Gastrocnemius medialis (tissue), 4 donors: ENCODE data around the gene NCOA7. TPM values are rescaled to one million over a fixed set of nuclear protein-coding genes. Genes with fewer than 3 reads are reported as not detected.

Experiments
- ATAC-seq, 2 donors: fragments of 150-250 bp; one replicate each; pipeline ENCODE4 v1.9.1; 2016
- DNase-seq, 2 donors: peaks; one replicate each; pipeline ENCODE4 v3.0.0-alpha.2; 2019
- H3K27ac ChIP-seq, 4 donors: fragments of 200-600 bp; sonication (generic); 1 replicate in 1 of 4; 2 replicates in 3 of 4; pipeline ENCODE4 v1.5.1; 2016 to 2018; ENCODE audit warnings: mild to moderate bottlenecking in 2 of 4, moderate library complexity in 1 of 4
- H3K27me3 ChIP-seq, 3 donors: fragments of 200-600 bp; sonication (generic) in 2 of 3; 1 replicate in 1 of 3; 2 replicates in 2 of 3; pipeline versions ENCODE4 v1.5.1 to v1.6.0; 2016 to 2019; ENCODE audit warnings: mild to moderate bottlenecking in 1 of 3, moderate library complexity in 1 of 3
- H3K36me3 ChIP-seq, 2 donors: fragments of 200-600 bp; sonication (generic) in 1 of 2; one replicate each; pipeline ENCODE4 v1.5.1; 2017 to 2018
- H3K4me1 ChIP-seq, 2 donors: fragments of 200-600 bp; sonication (generic) in 1 of 2; one replicate each; pipeline ENCODE4 v1.5.1; 2016 to 2017; ENCODE audit warnings: mild to moderate bottlenecking in 2 of 2
- H3K4me3 ChIP-seq, 4 donors: fragments of 200-600 bp; sonication (generic) in 3 of 4; 1 replicate in 1 of 4; 2 replicates in 3 of 4; pipeline ENCODE4 v1.5.1; 2016 to 2019; ENCODE audit warnings: mild to moderate bottlenecking in 2 of 4
- H3K9me3 ChIP-seq, 3 donors: fragments of 200-600 bp; sonication (generic) in 2 of 3; 1 replicate in 1 of 3; 2 replicates in 2 of 3; pipeline ENCODE4 v1.5.1; 2016 to 2019
- POLR2A ChIP-seq, 2 donors: fragments of 450-650 bp; IDR thresholded peaks; one replicate each; pipeline ENCODE4 v1.6.1; 2017; ENCODE audit warnings: antibody characterized with exemption in 2 of 2, mild to moderate bottlenecking in 2 of 2, moderate library complexity in 2 of 2
- in situ Hi-C, 4 donors: fragments of 200-750 bp; cut with MboI; loops; one replicate each; pipeline versions ENCODE4 v1.15.0 to v1.8.0; 2017; ENCODE audit warnings: low sequenced_read_pairs in 4 of 4
- intact Hi-C: fragments of 100-400 bp; cut with DNase I; formaldehyde crosslinking; loops from one replicate; pipeline ENCODE4 v1.15.1; 2023; ENCODE audit warnings: low total_unique reads
- total RNA-seq, 4 donors: library from RNA; depleted of rRNA; stranded (reverse); fragments of >200 nt; gene quantifications; one replicate each; pipeline versions ENCODE4 v1.1.0 to v1.2.3, GENCODE V29; 2016
- TF ChIP-seq, protein P1 (sequence below), 5 experiments: fragments of 450-650 bp in 3 of 5; fragments of 200-600 bp in 2 of 5; sonication (generic) in 2 of 5; IDR thresholded peaks in 4 of 5; conservative IDR thresholded peaks in 1 of 5; 1 replicate in 4 of 5; 2 replicates in 1 of 5; pipeline ENCODE4 v1.5.1; 2016 to 2019; ENCODE audit warnings: antibody characterized with exemption in 5 of 5, mild to moderate bottlenecking in 3 of 5, moderate library complexity in 3 of 5

NCOA7 gene
- total RNA-seq, 4 donors from 2014 or later: 7.0 to 9.5 (median 9.2) TPM

DNA sequence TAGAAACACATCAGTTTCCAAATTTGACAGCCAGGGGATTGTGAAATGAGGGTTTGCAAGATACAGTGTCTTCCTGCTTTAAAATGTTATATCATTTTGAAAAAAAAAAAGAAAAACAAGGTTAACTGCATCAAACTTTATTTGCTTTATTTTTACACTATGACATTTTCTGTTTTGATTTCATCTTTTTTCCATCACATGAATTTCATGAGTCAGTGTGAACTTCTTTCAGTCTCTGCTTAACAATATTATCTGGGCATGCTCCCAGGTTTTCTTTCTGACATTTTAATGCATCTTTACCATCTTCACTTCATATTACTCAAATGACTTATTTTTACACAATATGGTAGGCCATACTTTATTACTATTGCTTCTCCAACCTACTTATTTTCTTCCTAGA lies 1.9 kb downstream of the NCOA7 start:
- ATAC-seq (no peak), DNase-seq (no peak)
- no peaks in the 10 kb centered on the region for H3K9me3 ChIP-seq
- TF ChIP-seq, protein P1, sequence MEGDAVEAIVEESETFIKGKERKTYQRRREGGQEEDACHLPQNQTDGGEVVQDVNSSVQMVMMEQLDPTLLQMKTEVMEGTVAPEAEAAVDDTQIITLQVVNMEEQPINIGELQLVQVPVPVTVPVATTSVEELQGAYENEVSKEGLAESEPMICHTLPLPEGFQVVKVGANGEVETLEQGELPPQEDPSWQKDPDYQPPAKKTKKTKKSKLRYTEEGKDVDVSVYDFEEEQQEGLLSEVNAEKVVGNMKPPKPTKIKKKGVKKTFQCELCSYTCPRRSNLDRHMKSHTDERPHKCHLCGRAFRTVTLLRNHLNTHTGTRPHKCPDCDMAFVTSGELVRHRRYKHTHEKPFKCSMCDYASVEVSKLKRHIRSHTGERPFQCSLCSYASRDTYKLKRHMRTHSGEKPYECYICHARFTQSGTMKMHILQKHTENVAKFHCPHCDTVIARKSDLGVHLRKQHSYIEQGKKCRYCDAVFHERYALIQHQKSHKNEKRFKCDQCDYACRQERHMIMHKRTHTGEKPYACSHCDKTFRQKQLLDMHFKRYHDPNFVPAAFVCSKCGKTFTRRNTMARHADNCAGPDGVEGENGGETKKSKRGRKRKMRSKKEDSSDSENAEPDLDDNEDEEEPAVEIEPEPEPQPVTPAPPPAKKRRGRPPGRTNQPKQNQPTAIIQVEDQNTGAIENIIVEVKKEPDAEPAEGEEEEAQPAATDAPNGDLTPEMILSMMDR (IDR thresholded peaks at IDR 0.05 in 4 of 5, conservative IDR thresholded peaks at IDR 0.05 in 1 of 5): no peak
- no peak for TF ChIP-seq POLR2A (IDR thresholded peaks at IDR 0.05)
- H3K36me3 ChIP-seq: no peaks in the 10 kb centered on the region
- peak overlapping the region in 2 of 4 donors; percentile 15 to 25 for H3K27ac ChIP-seq
- intact Hi-C loops: loop anchor here (5.0 kb wide), 1 partner anchor 65 kb away; no protein-coding TSS in a partner anchor
- no peaks in the 10 kb centered on the region for H3K27me3 ChIP-seq
- peak overlapping the region in 2 of 4 donors; percentile 76 to 95 for H3K4me3 ChIP-seq
- peaks cover 19% of the 10 kb centered on the region in 2 donors for H3K4me1 ChIP-seq
- in situ Hi-C loops: no loop called here

DNA sequence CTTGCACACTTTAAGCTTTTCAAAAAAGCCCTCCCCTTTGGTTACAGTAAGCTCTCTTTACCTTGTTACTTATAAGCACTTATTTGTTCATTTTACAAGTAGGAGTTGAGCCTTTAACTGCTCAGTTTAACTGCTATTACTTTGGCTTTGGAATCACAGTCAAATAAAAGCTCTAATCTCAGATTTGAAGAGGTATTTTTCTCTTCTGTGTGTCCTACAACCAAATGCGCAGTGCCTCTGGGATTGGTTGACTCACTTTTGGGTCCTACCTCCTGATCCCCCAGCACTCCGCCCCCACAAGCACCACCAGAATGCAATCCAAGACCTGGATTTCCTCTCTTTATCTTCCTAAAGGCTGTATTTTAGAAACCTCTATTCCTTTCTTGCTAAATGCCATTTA lies 2.5 kb downstream of the NCOA7 start:
- Histone ChIP-seq H3K36me3 (no peaks in the 10 kb centered on the region), H3K27me3 (no peaks in the 10 kb centered on the region), H3K27ac (peak overlapping the region in 3 of 4 donors; percentile 15 to 49 (median 25)), H3K4me1 (peaks cover 19% of the 10 kb centered on the region in 2 donors), H3K4me3 (peak overlapping the region in 1 of 4 donors; percentile 3), H3K9me3 (no peaks in the 10 kb centered on the region)
- ATAC-seq: no peak
- intact Hi-C loops (loop anchor here (5.0 kb wide), 1 partner anchor 64 kb away; no protein-coding TSS in a partner anchor), in situ Hi-C loops (no loop called here)
- no peak for DNase-seq
- TF ChIP-seq, protein P1 (IDR thresholded peaks at IDR 0.05 in 4 of 5, conservative IDR thresholded peaks at IDR 0.05 in 1 of 5): no peak
- TF ChIP-seq POLR2A (IDR thresholded peaks at IDR 0.05): no peak

DNA sequence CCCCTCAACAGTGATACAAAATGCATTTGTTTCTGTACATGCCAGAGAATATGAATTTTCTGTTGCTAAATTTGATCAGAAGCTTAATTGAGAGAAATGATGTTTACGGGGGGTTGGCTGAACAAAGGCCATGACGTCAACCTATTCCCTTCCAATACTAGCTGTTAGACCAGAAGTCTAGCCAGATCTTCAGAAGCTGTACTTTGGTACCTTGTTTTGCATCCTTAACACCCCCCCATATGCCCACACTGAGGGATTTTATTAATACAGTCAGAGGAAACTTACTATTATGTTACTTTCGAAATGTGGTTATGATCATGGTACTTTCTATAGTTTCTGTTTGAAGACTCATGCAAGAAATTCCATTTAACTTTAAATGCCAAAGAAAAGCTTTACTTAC lies 3.1 kb downstream of the NCOA7 start:
- ATAC-seq (no peak), DNase-seq (no peak)
- TF ChIP-seq, protein P1 (IDR thresholded peaks at IDR 0.05 in 4 of 5, conservative IDR thresholded peaks at IDR 0.05 in 1 of 5): no peak
- TF ChIP-seq POLR2A (IDR thresholded peaks at IDR 0.05): no peak
- intact Hi-C loops (loop anchor here (5.0 kb wide), 1 partner anchor 63 kb away; no protein-coding TSS in a partner anchor), in situ Hi-C loops (no loop called here)
- Histone ChIP-seq H3K27me3 (no peaks in the 10 kb centered on the region), H3K9me3 (no peaks in the 10 kb centered on the region), H3K4me1 (peaks cover 19% of the 10 kb centered on the region in 2 donors), H3K27ac (peak overlapping the region in 3 of 4 donors; percentile 8 to 49 (median 25)), H3K36me3 (no peaks in the 10 kb centered on the region), H3K4me3 (peak overlapping the region in 1 of 4 donors; percentile 3)

DNA sequence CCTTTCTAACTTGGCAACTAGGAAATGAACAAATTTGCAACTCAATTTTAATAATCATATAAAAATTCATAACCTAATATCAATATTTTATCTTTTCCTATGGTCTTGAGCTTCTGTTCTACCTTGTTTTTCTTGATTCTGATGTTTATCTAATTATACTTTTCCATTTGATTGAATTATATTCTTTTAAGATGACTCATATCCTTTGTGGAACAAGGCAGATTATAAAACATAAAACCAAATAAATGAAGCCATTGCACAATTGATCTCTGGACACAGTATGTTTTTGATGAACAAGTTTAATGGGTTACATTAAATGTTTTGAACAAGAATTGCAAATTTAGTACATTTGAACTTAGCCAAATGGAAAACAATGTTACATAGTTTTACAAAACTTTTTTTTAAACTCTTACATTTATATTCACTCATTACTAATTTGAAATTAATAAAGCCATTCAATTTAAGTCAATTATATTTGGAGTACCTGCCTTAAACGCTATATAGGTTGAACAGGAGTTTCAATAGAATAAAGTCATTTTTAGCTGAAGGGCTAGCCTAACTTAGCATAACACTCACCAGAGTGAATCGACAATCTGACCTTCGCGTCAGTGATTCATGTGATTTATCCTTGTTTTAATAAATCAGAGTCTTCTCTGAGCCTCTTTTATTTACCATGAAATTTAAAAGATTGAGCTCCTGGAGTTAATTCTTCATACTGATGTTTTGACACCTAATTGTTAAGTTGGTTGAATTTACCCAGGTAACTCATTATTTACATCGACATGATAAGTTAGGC lies 3.8 kb downstream of the NCOA7 start:
- no peak for ATAC-seq
- no peak for TF ChIP-seq POLR2A (IDR thresholded peaks at IDR 0.05)
- TF ChIP-seq, protein P1 (IDR thresholded peaks at IDR 0.05 in 4 of 5, conservative IDR thresholded peaks at IDR 0.05 in 1 of 5): no peak
- H3K27me3 ChIP-seq: no peaks in the 10 kb centered on the region
- no peaks in the 10 kb centered on the region for H3K9me3 ChIP-seq
- no peaks in the 10 kb centered on the region for H3K36me3 ChIP-seq
- no peak for DNase-seq
- peak overlapping the region in 2 of 4 donors; percentile 8 to 49 for H3K27ac ChIP-seq
- intact Hi-C loops (loop anchor here (5.0 kb wide), 1 partner anchor 63 kb away; no protein-coding TSS in a partner anchor), in situ Hi-C loops (no loop called here)
- no peak overlapping the region for H3K4me3 ChIP-seq
- H3K4me1 ChIP-seq: peaks cover 13% of the 10 kb centered on the region in 2 donors
